ENCODE measurements around the gene GABRA5. TPM values are rescaled to one million over a fixed set of nuclear protein-coding genes. Genes with fewer than 3 reads are reported as not detected.

The GABRA5 gene
- total RNA-seq, 1 experiment from 2014 or later, result 4.9 TPM

DNA sequence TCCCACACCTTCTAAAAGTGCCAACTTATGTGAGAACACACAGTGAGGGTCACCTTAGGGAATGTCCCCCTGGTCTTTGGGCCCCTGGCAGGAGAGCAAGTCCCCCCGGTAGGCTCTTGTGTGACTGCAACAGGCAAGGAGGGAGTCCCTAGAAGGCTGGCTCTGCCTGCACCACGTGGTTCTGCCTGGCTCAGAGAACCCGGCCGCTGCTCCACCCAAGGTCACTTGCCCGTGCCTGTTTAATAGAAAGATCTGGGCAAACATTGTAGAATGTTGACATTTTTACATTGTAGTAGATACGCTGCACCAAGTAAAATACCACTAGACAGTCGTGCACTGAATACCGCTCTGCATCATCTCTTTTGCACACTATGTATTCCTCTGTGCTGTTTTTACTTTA, 21.9 kb downstream of the GABRA5 start:
- Histone ChIP-seq H4K91ac (ENCODE audit: insufficient read length, low read depth, low read length) (no peak overlapping the region), H3K27ac (ENCODE audit: insufficient read length, low read depth, low read length) (no peak overlapping the region), H3K56ac (ENCODE audit: insufficient read length, low read depth, low read length) (no peak overlapping the region), H3K4me1 (ENCODE audit: insufficient read depth, low read length) (no peaks in the 10 kb centered on the region), H2BK120ac (ENCODE audit: low read depth, low read length, poor library complexity, severe bottlenecking) (no peak overlapping the region), H3T11ph (ENCODE audit: low read length) (no peak overlapping the region), H3K4me2 (ENCODE audit: insufficient read depth, insufficient read length, low read length) (no peak overlapping the region), H2AFZ (ENCODE audit: low read length) (no peak overlapping the region), H3K18ac (ENCODE audit: insufficient read length, low read depth, low read length) (no peak overlapping the region), H3K23ac (ENCODE audit: insufficient read length, low read depth, low read length) (no peak overlapping the region), H3K9ac (ENCODE audit: extremely low read depth, insufficient read length, low read length) (no peak overlapping the region), H2BK20ac (ENCODE audit: low read depth, low read length, poor library complexity, severe bottlenecking) (no peak overlapping the region), H3K9me3 (ENCODE audit: control insufficient read depth, low read depth, low read length) (no peaks in the 10 kb centered on the region), H3K79me1 (ENCODE audit: insufficient read depth, low read depth, low read length, poor library complexity, severe bottlenecking) (no peaks in the 10 kb centered on the region), H4K20me1 (ENCODE audit: control insufficient read depth, insufficient read depth, insufficient read length) (no peaks in the 10 kb centered on the region), H3K14ac (ENCODE audit: insufficient read depth, low read length) (no peak overlapping the region), H2BK15ac (ENCODE audit: low read depth, low read length) (no peak overlapping the region), H3K27me3 (ENCODE audit: insufficient read depth, low read length) (no peaks in the 10 kb centered on the region), H2AK5ac (ENCODE audit: insufficient read length, low read length) (no peak overlapping the region), H2BK12ac (ENCODE audit: insufficient read length, low read depth, low read length) (no peak overlapping the region), H3K23me2 (ENCODE audit: insufficient read length, low read depth, low read length, poor library complexity, severe bottlenecking) (no peaks in the 10 kb centered on the region), H2BK5ac (ENCODE audit: insufficient read length, low read length) (no peak overlapping the region), H4K5ac (ENCODE audit: insufficient read length, low read depth, low read length) (no peak overlapping the region), H3K79me2 (ENCODE audit: insufficient read depth, low read length) (no peaks in the 10 kb centered on the region), H4K8ac (replicated peaks; ENCODE audit: insufficient read length, low read depth, low read length) (no peak overlapping the region), H3K4ac (ENCODE audit: low read depth, low read length) (no peak overlapping the region)
- peaks cover 0 to 9% (median 3%) of the 10 kb centered on the region in 3 experiments; a peak in 3 of 7 replicates for H3K36me3 Mint-ChIP-seq (ENCODE audit: insufficient read depth in 1 of 3, low read depth in 3 of 3)
- H3K27ac Mint-ChIP-seq, result no peak overlapping the region
- H3K4me3 Mint-ChIP-seq, result no peak overlapping the region
- DNase-seq, result no peak
- TF ChIP-seq, protein P1, sequence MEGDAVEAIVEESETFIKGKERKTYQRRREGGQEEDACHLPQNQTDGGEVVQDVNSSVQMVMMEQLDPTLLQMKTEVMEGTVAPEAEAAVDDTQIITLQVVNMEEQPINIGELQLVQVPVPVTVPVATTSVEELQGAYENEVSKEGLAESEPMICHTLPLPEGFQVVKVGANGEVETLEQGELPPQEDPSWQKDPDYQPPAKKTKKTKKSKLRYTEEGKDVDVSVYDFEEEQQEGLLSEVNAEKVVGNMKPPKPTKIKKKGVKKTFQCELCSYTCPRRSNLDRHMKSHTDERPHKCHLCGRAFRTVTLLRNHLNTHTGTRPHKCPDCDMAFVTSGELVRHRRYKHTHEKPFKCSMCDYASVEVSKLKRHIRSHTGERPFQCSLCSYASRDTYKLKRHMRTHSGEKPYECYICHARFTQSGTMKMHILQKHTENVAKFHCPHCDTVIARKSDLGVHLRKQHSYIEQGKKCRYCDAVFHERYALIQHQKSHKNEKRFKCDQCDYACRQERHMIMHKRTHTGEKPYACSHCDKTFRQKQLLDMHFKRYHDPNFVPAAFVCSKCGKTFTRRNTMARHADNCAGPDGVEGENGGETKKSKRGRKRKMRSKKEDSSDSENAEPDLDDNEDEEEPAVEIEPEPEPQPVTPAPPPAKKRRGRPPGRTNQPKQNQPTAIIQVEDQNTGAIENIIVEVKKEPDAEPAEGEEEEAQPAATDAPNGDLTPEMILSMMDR (conservative IDR thresholded peaks at IDR 0.05), result no peak
- peaks cover 4 to 6% of the 10 kb centered on the region in 2 experiments for H3K4me1 Mint-ChIP-seq
- no CpG with 5 or more reads among the region's 8 CpGs for WGBS (ENCODE audit: extremely low coverage, insufficient read length, low lambda C conversion rate)
- no peaks in the 10 kb centered on the region; the same call in 1 of the 2 replicates for H3K27me3 Mint-ChIP-seq (ENCODE audit: low read depth)
- no peaks in the 10 kb centered on the region; a peak in 1 of 5 replicates for H3K9me3 Mint-ChIP-seq
